Astrocyte (in vitro differentiated cells and primary cell): Measurements from ENCODE around the gene BPIFB3. TPM values are rescaled to one million over a fixed set of nuclear protein-coding genes. Genes with fewer than 3 reads are reported as not detected.

Experiments used
- DNase-seq: peaks from one replicate; pipeline ENCODE4 v3.0.0-alpha.2; 2010; ENCODE audit warnings: low read depth
- FAIRE-seq: peaks from 2 replicates; lab custom pipeline; 2011; peaks lifted over from hg19 to GRCh38; lab: Jason Lieb, UNC
- H2AFZ ChIP-seq: 2 replicates; pipeline ENCODE4 v1.6.0; 2012; ENCODE audit warnings: low read depth, low read length, inconsistent platforms
- H3K27ac ChIP-seq: 2 replicates; pipeline ENCODE4 v1.5.1; 2011; ENCODE audit warnings: low read depth, low read length, inconsistent platforms
- H3K27me3 ChIP-seq: 2 replicates; pipeline ENCODE4 v1.6.0; 2011; ENCODE audit warnings: low read length, inconsistent platforms; ENCODE audit not compliant: insufficient read depth
- H3K36me3 ChIP-seq: 2 replicates; pipeline ENCODE4 v1.5.1; 2011; ENCODE audit warnings: low read length, inconsistent platforms; ENCODE audit not compliant: insufficient read depth
- H3K4me1 ChIP-seq: 2 replicates; pipeline ENCODE4 v1.5.1; 2011; ENCODE audit warnings: low read length, inconsistent platforms; ENCODE audit not compliant: insufficient read depth
- H3K4me2 ChIP-seq: 2 replicates; pipeline ENCODE4 v1.6.0; 2012; ENCODE audit warnings: low read length, inconsistent platforms
- H3K4me3 ChIP-seq: 2 replicates; pipeline ENCODE4 v1.5.1; 2011; ENCODE audit warnings: low read depth, mild to moderate bottlenecking, low read length, inconsistent platforms; ENCODE audit not compliant: insufficient read depth
- H3K79me2 ChIP-seq: 2 replicates; pipeline ENCODE4 v1.6.0; 2012; ENCODE audit warnings: mild to moderate bottlenecking, low read length, inconsistent platforms; ENCODE audit not compliant: insufficient read depth
- H3K9ac ChIP-seq: 2 replicates; pipeline ENCODE4 v1.6.0; 2012; ENCODE audit warnings: mild to moderate bottlenecking, low read length, inconsistent platforms
- H3K9me3 ChIP-seq: 2 replicates; pipeline ENCODE4 v1.5.1; 2012; ENCODE audit warnings: low read depth, mild to moderate bottlenecking, low read length, inconsistent platforms; ENCODE audit not compliant: insufficient read depth
- H4K20me1 ChIP-seq: 2 replicates; pipeline ENCODE4 v1.6.0; 2012; ENCODE audit warnings: low read length, inconsistent platforms; ENCODE audit not compliant: insufficient read depth
- H3K27ac Mint-ChIP-seq: one replicate; pipeline ENCODE4 v1.8.0; 2021; ENCODE audit warnings: mild to moderate bottlenecking, mixed read lengths; ENCODE audit not compliant: unreplicated experiment
- H3K27me3 Mint-ChIP-seq: one replicate; pipeline ENCODE4 v1.8.0; 2021; ENCODE audit warnings: low read depth, mixed read lengths; ENCODE audit not compliant: unreplicated experiment
- H3K36me3 Mint-ChIP-seq: one replicate; pipeline ENCODE4 v1.8.0; 2021; ENCODE audit warnings: low read depth, mixed read lengths; ENCODE audit not compliant: unreplicated experiment
- H3K4me1 Mint-ChIP-seq: one replicate; pipeline ENCODE4 v1.8.0; 2021; ENCODE audit warnings: low read depth, mixed read lengths; ENCODE audit not compliant: unreplicated experiment
- H3K4me3 Mint-ChIP-seq: one replicate; pipeline ENCODE4 v1.8.0; 2021; ENCODE audit warnings: mild to moderate bottlenecking, moderate library complexity, mixed read lengths; ENCODE audit not compliant: unreplicated experiment
- H3K9me3 Mint-ChIP-seq: one replicate; pipeline ENCODE4 v1.8.0; 2021; ENCODE audit warnings: mild to moderate bottlenecking, mixed read lengths; ENCODE audit not compliant: unreplicated experiment
- CTCF ChIP-seq: IDR thresholded peaks from 2 replicates; pipeline ENCODE4 v1.5.1; 2011; ENCODE audit warnings: low read depth, mild to moderate bottlenecking, inconsistent platforms, low read length, moderate library complexity; ENCODE audit not compliant: insufficient read depth
- EZH2 ChIP-seq: IDR thresholded peaks from 2 replicates; pipeline ENCODE4 v1.6.1; 2012; ENCODE audit warnings: mild to moderate bottlenecking, low read length, inconsistent platforms; ENCODE audit not compliant: insufficient read depth
- total RNA-seq: library from RNA; stranded (reverse); gene quantifications from 2 replicates; pipeline ENCODE4 v1.2.1, GENCODE V29; 2021

BPIFB3 gene
- total RNA-seq, 1 donor from 2014 or later = not detected

GRCh38 chr20:33072813-33073212 is 19.1 kb downstream of the BPIFB3 start:
- Mint-ChIP-seq H3K27me3 (peaks cover 67% of the 10 kb centered on the region), H3K4me1 (peaks cover 3% of the 10 kb centered on the region), H3K36me3 (no peaks in the 10 kb centered on the region), H3K27ac (no peak overlapping the region), H3K9me3 (peaks cover 5% of the 10 kb centered on the region), H3K4me3 (no peak overlapping the region)
- FAIRE-seq = no peak
- no peaks in the 10 kb centered on the region for H3K4me1 ChIP-seq
- no peaks in the 10 kb centered on the region for H4K20me1 ChIP-seq
- H3K4me3 ChIP-seq = no peak overlapping the region
- no peak overlapping the region for H2AFZ ChIP-seq
- no peaks in the 10 kb centered on the region for H3K36me3 ChIP-seq
- no peak overlapping the region for H3K27ac ChIP-seq
- no peak for TF ChIP-seq CTCF
- no peak for TF ChIP-seq EZH2
- H3K79me2 ChIP-seq = no peaks in the 10 kb centered on the region
- H3K9ac ChIP-seq = no peak overlapping the region
- no peak for DNase-seq
- H3K27me3 ChIP-seq = peaks cover 2% of the 10 kb centered on the region
- no peaks in the 10 kb centered on the region for H3K9me3 ChIP-seq
- H3K4me2 ChIP-seq = no peak overlapping the region

- Mint-ChIP-seq H3K27me3 (peaks cover 64% of the 10 kb centered on the region), H3K4me3 (no peak overlapping the region), H3K4me1 (peaks cover 3% of the 10 kb centered on the region), H3K36me3 (no peaks in the 10 kb centered on the region), H3K9me3 (peaks cover 7% of the 10 kb centered on the region), H3K27ac (no peak overlapping the region)
- H2AFZ ChIP-seq = no peak overlapping the region
- peaks cover 1% of the 10 kb centered on the region for H3K27me3 ChIP-seq
- no peaks in the 10 kb centered on the region for H3K79me2 ChIP-seq
- no peaks in the 10 kb centered on the region for H4K20me1 ChIP-seq
- no peak overlapping the region for H3K27ac ChIP-seq
- no peaks in the 10 kb centered on the region for H3K9me3 ChIP-seq
- FAIRE-seq (no peak), DNase-seq (no peak)
- H3K4me2 ChIP-seq = no peak overlapping the region
- TF ChIP-seq EZH2 (no peak), CTCF (no peak)
- H3K36me3 ChIP-seq = no peaks in the 10 kb centered on the region
- no peak overlapping the region for H3K9ac ChIP-seq
- no peaks in the 10 kb centered on the region for H3K4me1 ChIP-seq
- no peak overlapping the region for H3K4me3 ChIP-seq
Measured at GRCh38 chr20:33074675-33075074, 21.0 kb downstream of the BPIFB3 start.

GRCh38 chr20:33075281-33075680 is 21.6 kb downstream of the BPIFB3 start:
- no peak overlapping the region for H3K9ac ChIP-seq
- H3K27ac Mint-ChIP-seq = no peak overlapping the region
- no peaks in the 10 kb centered on the region for H3K36me3 ChIP-seq
- no peaks in the 10 kb centered on the region for H3K4me1 ChIP-seq
- no peaks in the 10 kb centered on the region for H3K27me3 ChIP-seq
- DNase-seq (no peak), FAIRE-seq (no peak)
- H3K27ac ChIP-seq = no peak overlapping the region
- H3K4me1 Mint-ChIP-seq = peaks cover 3% of the 10 kb centered on the region
- H3K4me2 ChIP-seq = no peak overlapping the region
- no peak overlapping the region for H3K4me3 Mint-ChIP-seq
- no peak overlapping the region for H2AFZ ChIP-seq
- no peaks in the 10 kb centered on the region for H3K36me3 Mint-ChIP-seq
- no peaks in the 10 kb centered on the region for H4K20me1 ChIP-seq
- no peak for TF ChIP-seq CTCF
- no peak for TF ChIP-seq EZH2
- peaks cover 7% of the 10 kb centered on the region for H3K9me3 Mint-ChIP-seq
- no peaks in the 10 kb centered on the region for H3K9me3 ChIP-seq
- peaks cover 61% of the 10 kb centered on the region for H3K27me3 Mint-ChIP-seq
- H3K4me3 ChIP-seq = no peak overlapping the region
- H3K79me2 ChIP-seq = no peaks in the 10 kb centered on the region
